HG03469 (cell line): ENCODE measurements around the gene DOCK11.

ENCODE experiments used
- ATAC-seq: cut with Tn5 transposase; IDR thresholded peaks from one replicate; pipeline ENCODE4 v1.9.1; 2021; ENCODE audit warnings: mild to moderate bottlenecking, moderate library complexity, moderate number of reproducible peaks; ENCODE audit not compliant: unreplicated experiment

DOCK11 gene

GRCh38 chrX:118623062-118623461 is 127.4 kb downstream of the DOCK11 start:
- no peak for ATAC-seq

DNA sequence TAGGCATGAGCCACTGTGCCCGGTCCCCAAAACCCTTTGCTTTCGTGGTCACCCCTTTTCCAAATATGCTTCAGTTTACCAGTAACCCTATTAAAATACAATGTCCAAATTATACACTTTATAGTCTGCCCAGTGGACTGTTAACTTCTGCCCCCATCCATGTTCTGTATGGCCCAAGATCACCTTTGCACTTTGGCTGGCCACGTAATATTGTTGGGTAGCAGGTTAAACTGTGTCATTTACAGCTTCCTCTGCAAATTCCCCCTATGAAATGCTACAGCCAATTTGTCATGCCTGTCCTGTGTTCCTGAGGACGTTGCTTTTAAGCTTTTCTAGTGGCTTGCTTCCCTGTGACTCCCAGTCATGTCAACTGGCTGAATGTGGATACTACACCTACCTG is 130.7 kb downstream of the DOCK11 start:
- no peak for ATAC-seq

DNA sequence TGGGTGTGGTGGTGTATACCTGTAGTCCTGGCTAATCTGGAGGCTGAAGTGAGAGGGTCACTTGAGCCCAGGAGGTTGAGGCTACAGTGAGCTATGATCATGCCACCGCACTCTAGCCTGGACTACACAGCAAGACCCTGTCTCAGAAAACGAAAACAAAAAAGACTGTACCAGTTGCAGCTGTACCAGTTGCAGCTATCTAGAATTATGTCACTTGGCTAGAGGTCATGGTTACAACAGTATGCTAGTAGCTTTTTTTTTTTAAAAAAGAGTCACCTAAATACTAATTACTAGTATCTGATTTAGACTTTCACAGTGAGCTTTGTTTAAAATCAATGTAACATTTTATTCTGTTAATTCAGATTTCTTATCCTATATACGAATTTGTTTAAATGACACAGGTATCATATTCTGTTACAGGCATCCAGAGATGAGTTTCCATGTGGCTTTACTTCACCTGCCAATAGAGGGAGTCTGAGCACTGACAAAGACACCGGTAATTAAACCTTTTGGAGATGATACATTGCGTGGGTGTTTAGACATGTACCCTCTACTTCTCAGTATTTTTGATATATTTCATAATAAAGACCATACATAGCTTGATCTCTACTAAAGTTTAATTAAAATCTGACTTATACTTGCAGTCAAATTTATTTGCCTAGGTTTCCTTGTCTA is 131.6 kb downstream of the DOCK11 start:
- no peak for ATAC-seq

GRCh38 chrX:118630848-118631247 is 135.2 kb downstream of the DOCK11 start:
- no peak for ATAC-seq

DNA sequence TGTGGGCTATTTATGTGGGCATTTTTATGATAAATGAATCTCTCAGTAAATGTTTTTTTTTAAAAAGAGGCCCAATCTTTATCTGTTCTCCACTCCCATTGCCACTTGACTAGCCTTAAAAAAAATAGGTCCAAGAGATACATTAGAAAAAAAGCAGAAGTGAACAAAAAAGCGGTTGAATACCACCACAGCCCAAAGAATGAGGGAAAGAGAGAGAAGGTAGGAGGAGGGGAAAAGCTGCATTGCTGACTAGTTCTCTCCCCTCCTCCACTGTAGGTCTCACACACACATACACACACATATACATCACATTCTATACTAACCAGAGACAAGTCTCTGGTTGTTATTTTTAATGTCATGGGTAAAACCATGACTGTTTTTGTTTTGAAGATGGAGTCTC is 136.0 kb downstream of the DOCK11 start:
- peak; percentile 43 for ATAC-seq

DNA sequence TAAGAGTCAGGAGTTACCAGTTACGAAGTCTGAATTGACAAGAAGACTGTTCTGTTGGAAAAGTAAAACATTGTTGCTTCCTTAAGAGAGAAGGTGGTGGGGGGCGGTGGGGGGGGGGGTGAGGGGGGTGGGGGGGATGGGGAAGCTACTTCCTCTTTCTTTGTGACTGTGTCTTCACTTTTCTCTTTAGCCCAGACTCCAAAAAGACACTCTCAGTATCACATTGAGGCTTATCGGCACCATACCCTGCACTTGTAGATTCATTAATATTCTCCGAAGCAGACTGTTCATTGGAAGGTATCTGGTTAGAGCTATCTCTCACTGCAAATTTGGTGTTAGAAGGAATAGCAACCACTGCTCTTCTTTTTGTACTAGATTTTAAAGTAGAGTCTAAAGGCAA is 137.2 kb downstream of the DOCK11 start:
- ATAC-seq: peak; percentile 57

DNA sequence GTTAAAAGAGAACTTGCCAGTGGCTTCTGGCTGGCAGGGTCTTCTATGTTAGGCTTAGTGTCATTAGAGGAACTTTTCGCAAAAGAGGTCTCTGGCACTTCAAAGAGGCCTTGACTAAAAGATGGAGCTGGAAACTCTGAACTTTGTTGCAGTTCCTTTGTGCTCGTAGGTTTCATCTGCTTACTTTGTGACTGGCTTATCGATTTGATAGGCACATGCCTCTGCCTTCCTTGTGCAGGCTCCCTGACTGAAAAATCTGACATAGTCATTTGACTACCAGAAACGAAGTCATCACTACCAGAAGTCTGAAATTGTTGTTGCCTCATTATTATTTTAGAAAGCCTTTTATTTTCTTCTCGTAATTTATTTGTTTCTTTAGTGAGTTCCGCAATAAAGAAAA is 137.9 kb downstream of the DOCK11 start:
- ATAC-seq: no peak

GRCh38 chrX:118634336-118634735 is 138.7 kb downstream of the DOCK11 start:
- no peak for ATAC-seq

GRCh38 chrX:118637997-118638396 is 142.4 kb downstream of the DOCK11 start:
- ATAC-seq: no peak

GRCh38 chrX:118644378-118644777 is 148.8 kb downstream of the DOCK11 start:
- ATAC-seq: no peak

DNA sequence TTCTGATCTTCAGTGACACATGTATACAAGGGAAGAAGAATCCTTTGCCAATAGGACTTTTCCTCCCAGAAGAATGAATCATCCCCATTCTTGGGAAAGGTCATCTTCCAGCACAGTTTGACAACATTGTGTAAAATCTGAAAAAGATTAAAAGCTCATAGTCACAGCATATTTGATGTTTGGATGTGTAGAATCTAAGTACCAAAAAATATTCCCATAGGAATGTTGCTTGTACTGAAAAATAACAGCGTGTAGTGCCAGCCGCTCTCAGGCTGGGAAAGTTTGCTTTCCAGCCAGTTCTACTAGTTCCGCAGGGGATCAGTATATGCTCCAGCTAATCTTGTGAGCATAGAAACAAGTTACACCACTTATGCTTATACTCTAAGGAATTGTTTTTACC is 157.1 kb downstream of the DOCK11 start:
- no peak for ATAC-seq

- ATAC-seq: no peak
These were observed 158.7 kb downstream of the DOCK11 start for GRCh38 chrX:118654331-118654730.

- ATAC-seq: no peak
These were observed 160.1 kb downstream of the DOCK11 start for GRCh38 chrX:118655561-118656246.

DNA sequence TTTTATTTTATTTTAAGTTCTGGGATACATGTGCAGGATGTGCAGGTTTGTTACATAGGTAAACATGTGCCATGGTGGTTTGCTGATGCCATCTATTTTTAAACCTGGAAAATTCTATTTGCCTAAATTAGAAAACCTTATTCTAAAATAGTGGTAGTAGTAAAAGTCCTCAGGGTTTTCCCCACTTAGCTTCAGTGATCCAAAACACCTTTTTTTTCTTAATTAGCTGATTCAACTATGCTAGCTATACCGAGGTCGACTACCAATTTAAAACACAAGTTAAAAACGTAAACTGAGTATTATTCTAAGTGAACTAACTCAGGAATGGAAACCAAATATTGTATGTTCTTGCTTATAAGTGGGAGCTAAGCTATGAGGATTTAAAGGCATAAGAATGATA is 161.8 kb downstream of the DOCK11 start:
- no peak for ATAC-seq

GRCh38 chrX:118660085-118660484 is 164.5 kb downstream of the DOCK11 start:
- ATAC-seq: no peak

DNA sequence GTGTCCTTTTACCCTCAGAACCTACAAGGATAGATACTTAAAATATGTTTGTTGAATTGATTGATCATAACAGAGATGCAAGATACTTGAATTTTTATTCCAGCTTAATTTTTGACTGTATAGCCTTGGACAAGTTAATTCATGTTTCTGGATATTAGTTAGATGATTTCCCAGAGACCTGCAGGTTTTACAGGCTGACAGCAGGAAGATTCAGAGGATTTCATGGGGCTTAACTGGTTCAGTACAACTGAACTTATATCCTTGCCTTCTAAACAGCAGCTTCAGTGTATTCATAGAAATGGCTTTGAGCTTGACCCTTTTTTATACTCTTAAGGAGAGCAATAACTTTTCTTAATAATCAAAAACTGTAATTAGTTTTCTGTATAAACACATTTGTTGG is 169.6 kb downstream of the DOCK11 start:
- ATAC-seq: no peak

DNA sequence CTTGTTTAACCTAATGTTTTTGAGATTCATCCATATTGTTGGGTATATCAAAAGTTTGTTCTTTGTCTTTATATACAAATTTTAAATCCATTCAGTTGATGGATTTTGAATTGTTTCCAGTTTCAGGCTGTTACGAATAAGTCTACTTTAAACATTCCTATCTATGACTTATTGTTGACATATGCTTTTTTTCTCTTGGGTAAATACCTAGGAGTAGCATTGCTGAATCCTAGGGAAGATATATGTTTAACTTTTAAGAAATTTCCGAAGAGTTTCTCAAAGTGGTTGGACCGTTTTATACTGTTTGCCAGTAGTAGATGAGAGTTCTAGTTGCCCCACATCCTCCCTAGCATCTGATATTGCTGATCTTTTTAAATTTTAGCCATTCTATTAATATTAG is 170.9 kb downstream of the DOCK11 start:
- ATAC-seq: no peak

- ATAC-seq: no peak
These were observed 173.8 kb downstream of the DOCK11 start for GRCh38 chrX:118669435-118669834.

GRCh38 chrX:118675326-118675965 is 179.8 kb downstream of the DOCK11 start:
- ATAC-seq: no peak

- no peak for ATAC-seq
These were observed 180.3 kb downstream of the DOCK11 start for GRCh38 chrX:118675966-118676349.

DNA sequence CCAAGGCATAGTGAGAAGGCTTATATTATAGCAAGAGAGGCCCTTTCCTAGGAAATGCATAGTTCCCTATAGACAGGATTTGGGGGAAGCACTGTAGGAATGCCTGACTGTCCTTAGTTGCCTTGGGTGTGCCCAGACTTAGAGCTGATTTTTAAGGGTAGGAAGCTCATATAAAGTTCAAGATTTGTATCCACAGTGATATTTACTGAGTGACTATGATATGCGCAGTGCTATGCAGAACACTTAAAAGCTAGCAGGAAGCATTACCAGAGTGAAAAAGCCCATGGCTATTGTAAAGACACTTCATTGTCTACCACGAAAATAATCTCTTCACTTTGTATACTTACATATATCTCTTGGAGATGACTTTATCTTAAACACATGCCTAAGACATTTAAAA is 181.7 kb downstream of the DOCK11 start:
- no peak for ATAC-seq

DNA sequence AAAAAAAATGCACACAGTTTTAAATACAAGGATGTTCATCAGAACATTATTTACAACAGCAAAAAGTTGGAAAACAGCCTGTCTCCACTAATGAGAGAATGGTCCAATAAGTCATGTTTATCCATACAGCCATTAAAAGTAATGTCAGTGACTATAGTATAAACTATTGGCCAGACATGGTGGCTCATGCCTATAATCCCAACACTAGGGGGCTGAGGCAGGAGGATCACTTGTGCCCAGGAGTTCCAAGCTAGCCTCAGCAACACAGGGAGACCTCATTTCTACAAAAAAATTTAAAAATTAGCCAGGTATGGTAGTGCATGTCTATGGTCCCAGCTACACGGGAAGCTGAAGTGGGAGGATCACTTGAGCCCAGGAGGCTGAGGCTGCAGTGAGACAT is 183.7 kb downstream of the DOCK11 start:
- ATAC-seq: no peak
